ENCODE data around the gene RAP1GAP. TPM values are rescaled to one million over a fixed set of nuclear protein-coding genes. Genes with fewer than 3 reads are reported as not detected.

Gene RAP1GAP
- total RNA-seq, 4 donors from 2014 or later: 0.36 to 0.74 (median 0.38) TPM; not detected in 1

GRCh38 chr1:21620496-21620895 lies 48.7 kb downstream of the RAP1GAP start:
- DNase-seq (ENCODE audit: low spot score) (no peak), ATAC-seq (ENCODE audit: low FRiP score) (no peak)
- TF ChIP-seq CTCF (IDR thresholded peaks at IDR 0.05): no peak

- ATAC-seq (ENCODE audit: low FRiP score): no peak
- TF ChIP-seq CTCF (IDR thresholded peaks at IDR 0.05): no peak
- DNase-seq (ENCODE audit: low spot score): no peak
Measured at GRCh38 chr1:21620011-21620410, 49.1 kb downstream of the RAP1GAP start.

GRCh38 chr1:21619375-21619947 lies 49.7 kb downstream of the RAP1GAP start:
- DNase-seq (ENCODE audit: low spot score) (no peak), ATAC-seq (ENCODE audit: low FRiP score) (no peak)
- no peak for TF ChIP-seq CTCF (IDR thresholded peaks at IDR 0.05)

GRCh38 chr1:21618561-21619374 lies 50.4 kb downstream of the RAP1GAP start:
- no peak for DNase-seq (ENCODE audit: low spot score)
- no peak for TF ChIP-seq CTCF (IDR thresholded peaks at IDR 0.05)
- ATAC-seq (ENCODE audit: low FRiP score): peak; percentile 45

- DNase-seq (ENCODE audit: low spot score) (no peak), ATAC-seq (ENCODE audit: low FRiP score) (no peak)
- TF ChIP-seq CTCF (IDR thresholded peaks at IDR 0.05): no peak
Measured at GRCh38 chr1:21618059-21618458, 51.1 kb downstream of the RAP1GAP start.

- ATAC-seq (ENCODE audit: low FRiP score) (no peak), DNase-seq (ENCODE audit: low spot score) (no peak)
- TF ChIP-seq CTCF (IDR thresholded peaks at IDR 0.05): no peak
Measured at GRCh38 chr1:21617126-21617738, 51.9 kb downstream of the RAP1GAP start.

Measured in omental fat pad (tissue), 4 donors.